ENCODE data around the gene KCNG4. TPM values are rescaled to one million over a fixed set of nuclear protein-coding genes. Genes with fewer than 3 reads are reported as not detected.

The KCNG4 gene
- total and polyA plus RNA-seq, 2 of the 8 experiments (the other 6 are each of a cell fraction or from before 2014, with no cell fraction given) = not detected

- TF ChIP-seq CHD7 (IDR thresholded peaks at IDR 0.05; ENCODE audit: insufficient replicate concordance, low read length) = no peak
- TF ChIP-seq POLR2AphosphoS5 (IDR thresholded peaks at IDR 0.05; ENCODE audit: low read depth, low read length) = no peak
- TF ChIP-seq RAD21 (IDR thresholded peaks at IDR 0.05 in 1 of 2, conservative IDR thresholded peaks at IDR 0.05 in 1 of 2; ENCODE audit: low read depth in 2 of 2, low read length in 2 of 2) = no peak
- TF ChIP-seq, protein P1, sequence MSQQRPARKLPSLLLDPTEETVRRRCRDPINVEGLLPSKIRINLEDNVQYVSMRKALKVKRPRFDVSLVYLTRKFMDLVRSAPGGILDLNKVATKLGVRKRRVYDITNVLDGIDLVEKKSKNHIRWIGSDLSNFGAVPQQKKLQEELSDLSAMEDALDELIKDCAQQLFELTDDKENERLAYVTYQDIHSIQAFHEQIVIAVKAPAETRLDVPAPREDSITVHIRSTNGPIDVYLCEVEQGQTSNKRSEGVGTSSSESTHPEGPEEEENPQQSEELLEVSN (IDR thresholded peaks at IDR 0.05) = no peak
- TF ChIP-seq TAF1 (IDR thresholded peaks at IDR 0.05; ENCODE audit: low read depth, low read length) = no peak
- TF ChIP-seq KDM4A (IDR thresholded peaks at IDR 0.05; ENCODE audit: low read depth, low read length, severe bottlenecking) = no peak
- no peak for TF ChIP-seq BCL11A (IDR thresholded peaks at IDR 0.05; ENCODE audit: low read depth in 2 of 2, low read length in 2 of 2)
- TF ChIP-seq HDAC6 (IDR thresholded peaks at IDR 0.05; ENCODE audit: low read depth, low read length) = no peak
These were observed 31.9 kb downstream of the KCNG4 start (continued) for GRCh38 chr16:84207879-84208278.

Data from H1 (cell line).